ENCODE measurements around the gene CEP131. TPM values are rescaled to one million over a fixed set of nuclear protein-coding genes. Genes with fewer than 3 reads are reported as not detected.

Gene CEP131
- total RNA-seq, 4 donors from 2014 or later: 3.5 to 77.6 (median 9.8) TPM

- no peak overlapping the region for H3K4me3 ChIP-seq
- H3K27me3 ChIP-seq: no peaks in the 10 kb centered on the region
- no peaks in the 10 kb centered on the region for H3K9me3 ChIP-seq
- no peak for DNase-seq
- peaks cover 0 to 39% (median 20%) of the 10 kb centered on the region in 4 donors for H3K4me1 ChIP-seq
- H3K27ac ChIP-seq: no peak overlapping the region
- TF ChIP-seq, protein P1, sequence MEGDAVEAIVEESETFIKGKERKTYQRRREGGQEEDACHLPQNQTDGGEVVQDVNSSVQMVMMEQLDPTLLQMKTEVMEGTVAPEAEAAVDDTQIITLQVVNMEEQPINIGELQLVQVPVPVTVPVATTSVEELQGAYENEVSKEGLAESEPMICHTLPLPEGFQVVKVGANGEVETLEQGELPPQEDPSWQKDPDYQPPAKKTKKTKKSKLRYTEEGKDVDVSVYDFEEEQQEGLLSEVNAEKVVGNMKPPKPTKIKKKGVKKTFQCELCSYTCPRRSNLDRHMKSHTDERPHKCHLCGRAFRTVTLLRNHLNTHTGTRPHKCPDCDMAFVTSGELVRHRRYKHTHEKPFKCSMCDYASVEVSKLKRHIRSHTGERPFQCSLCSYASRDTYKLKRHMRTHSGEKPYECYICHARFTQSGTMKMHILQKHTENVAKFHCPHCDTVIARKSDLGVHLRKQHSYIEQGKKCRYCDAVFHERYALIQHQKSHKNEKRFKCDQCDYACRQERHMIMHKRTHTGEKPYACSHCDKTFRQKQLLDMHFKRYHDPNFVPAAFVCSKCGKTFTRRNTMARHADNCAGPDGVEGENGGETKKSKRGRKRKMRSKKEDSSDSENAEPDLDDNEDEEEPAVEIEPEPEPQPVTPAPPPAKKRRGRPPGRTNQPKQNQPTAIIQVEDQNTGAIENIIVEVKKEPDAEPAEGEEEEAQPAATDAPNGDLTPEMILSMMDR (IDR thresholded peaks at IDR 0.05): no peak
- no peak for TF ChIP-seq POLR2A (IDR thresholded peaks at IDR 0.05)
- H3K36me3 ChIP-seq: peaks cover 0 to 28% (median 0%) of the 10 kb centered on the region in 3 donors
Observed at GRCh38 chr17:81236784-81237183, 14.0 kb upstream of the CEP131 start.

DNA sequence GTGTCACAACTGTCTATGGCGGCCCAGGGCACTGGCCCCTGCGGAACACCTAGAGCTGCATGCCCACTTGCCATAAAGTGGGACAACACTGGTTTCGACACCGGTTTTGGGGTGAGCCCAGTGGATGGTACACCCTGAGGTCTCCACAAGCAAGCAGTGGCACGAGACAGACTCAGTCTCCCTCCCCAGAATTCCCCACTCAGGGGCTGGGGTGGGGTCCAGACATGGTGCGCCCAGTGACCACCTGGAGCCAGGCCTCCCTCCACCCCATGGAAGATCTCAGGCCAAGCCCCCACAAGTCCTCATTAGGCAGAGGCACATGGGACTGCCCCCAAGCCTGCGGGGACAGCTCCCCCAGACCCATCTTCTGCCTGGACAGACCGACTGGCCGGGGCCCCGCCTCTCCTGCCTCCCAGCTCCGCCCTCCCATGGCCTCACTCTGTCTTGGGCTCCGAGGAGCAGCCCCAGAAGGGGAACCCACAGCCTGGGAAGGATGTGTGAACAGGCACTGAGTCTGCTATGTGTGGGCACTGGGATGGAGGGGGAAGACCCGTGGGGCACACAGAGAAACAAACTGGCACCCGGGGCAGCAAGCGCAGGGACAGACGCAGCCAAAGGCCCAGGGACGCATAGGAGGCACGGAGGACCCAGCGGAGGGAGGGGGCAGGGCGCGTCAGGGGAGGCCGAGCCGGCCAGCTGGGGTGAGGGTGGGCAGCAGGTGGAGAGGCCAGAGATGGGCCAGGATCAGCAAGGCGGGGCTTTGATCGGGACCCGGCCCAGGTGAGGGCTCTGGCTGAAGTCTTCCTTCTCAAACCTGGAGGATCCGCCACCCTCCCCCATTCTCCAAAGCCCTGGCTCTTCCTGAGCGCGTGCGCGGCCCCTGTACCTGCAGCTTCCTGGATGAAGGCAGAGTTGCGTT lies 13.3 kb upstream of the CEP131 start:
- no peak for DNase-seq
- H3K36me3 ChIP-seq: peaks cover 0 to 35% (median 0%) of the 10 kb centered on the region in 3 donors

GRCh38 chr17:81234940-81235821 lies 12.4 kb upstream of the CEP131 start:
- Histone ChIP-seq H3K36me3 (peaks cover 0 to 44% (median 0%) of the 10 kb centered on the region in 3 donors), H3K9me3 (no peaks in the 10 kb centered on the region), H3K27ac (no peak overlapping the region), H3K27me3 (no peaks in the 10 kb centered on the region), H3K4me3 (no peak overlapping the region), H3K4me1 (peaks cover 0 to 27% (median 19%) of the 10 kb centered on the region in 4 donors)
- no peak for DNase-seq
- TF ChIP-seq, protein P1 (IDR thresholded peaks at IDR 0.05): no peak
- TF ChIP-seq POLR2A (IDR thresholded peaks at IDR 0.05): no peak

More for the DNA sequence above, 13.3 kb upstream of the CEP131 start:
- Histone ChIP-seq H3K9me3 (no peaks in the 10 kb centered on the region), H3K4me3 (no peak overlapping the region), H3K4me1 (peaks cover 0 to 35% (median 20%) of the 10 kb centered on the region in 4 donors), H3K27ac (no peak overlapping the region), H3K27me3 (no peaks in the 10 kb centered on the region)
- TF ChIP-seq, protein P1 (IDR thresholded peaks at IDR 0.05): no peak
- no peak for TF ChIP-seq POLR2A (IDR thresholded peaks at IDR 0.05)

- Histone ChIP-seq H3K4me1 (peaks cover 0 to 22% (median 15%) of the 10 kb centered on the region in 4 donors), H3K27me3 (no peaks in the 10 kb centered on the region), H3K9me3 (no peaks in the 10 kb centered on the region), H3K36me3 (peaks cover 0 to 51% (median 0%) of the 10 kb centered on the region in 3 donors), H3K4me3 (no peak overlapping the region), H3K27ac (no peak overlapping the region)
- DNase-seq: no peak
- TF ChIP-seq, protein P1 (IDR thresholded peaks at IDR 0.05): no peak
- TF ChIP-seq POLR2A (IDR thresholded peaks at IDR 0.05): no peak
Observed at GRCh38 chr17:81234506-81234855, 11.7 kb upstream of the CEP131 start.

- peaks cover 0 to 51% (median 0%) of the 10 kb centered on the region in 3 donors for H3K36me3 ChIP-seq
- TF ChIP-seq, protein P1 (IDR thresholded peaks at IDR 0.05): no peak
- no peak for TF ChIP-seq POLR2A (IDR thresholded peaks at IDR 0.05)
Observed at GRCh38 chr17:81233811-81234505, 11.2 kb upstream of the CEP131 start.

More at GRCh38 chr17:81233811-81234505, 11.2 kb upstream of the CEP131 start:
- Histone ChIP-seq H3K4me1 (peaks cover 0 to 24% (median 15%) of the 10 kb centered on the region in 4 donors), H3K9me3 (no peaks in the 10 kb centered on the region), H3K27me3 (no peaks in the 10 kb centered on the region), H3K4me3 (no peak overlapping the region), H3K27ac (no peak overlapping the region)
- DNase-seq: no peak
